Measurements from ENCODE around the gene POPDC2. TPM values are rescaled to one million over a fixed set of nuclear protein-coding genes. Genes with fewer than 3 reads are reported as not detected.

POPDC2 gene
- total RNA-seq, 1 experiment from 2014 or later = 0.54 TPM

DNA sequence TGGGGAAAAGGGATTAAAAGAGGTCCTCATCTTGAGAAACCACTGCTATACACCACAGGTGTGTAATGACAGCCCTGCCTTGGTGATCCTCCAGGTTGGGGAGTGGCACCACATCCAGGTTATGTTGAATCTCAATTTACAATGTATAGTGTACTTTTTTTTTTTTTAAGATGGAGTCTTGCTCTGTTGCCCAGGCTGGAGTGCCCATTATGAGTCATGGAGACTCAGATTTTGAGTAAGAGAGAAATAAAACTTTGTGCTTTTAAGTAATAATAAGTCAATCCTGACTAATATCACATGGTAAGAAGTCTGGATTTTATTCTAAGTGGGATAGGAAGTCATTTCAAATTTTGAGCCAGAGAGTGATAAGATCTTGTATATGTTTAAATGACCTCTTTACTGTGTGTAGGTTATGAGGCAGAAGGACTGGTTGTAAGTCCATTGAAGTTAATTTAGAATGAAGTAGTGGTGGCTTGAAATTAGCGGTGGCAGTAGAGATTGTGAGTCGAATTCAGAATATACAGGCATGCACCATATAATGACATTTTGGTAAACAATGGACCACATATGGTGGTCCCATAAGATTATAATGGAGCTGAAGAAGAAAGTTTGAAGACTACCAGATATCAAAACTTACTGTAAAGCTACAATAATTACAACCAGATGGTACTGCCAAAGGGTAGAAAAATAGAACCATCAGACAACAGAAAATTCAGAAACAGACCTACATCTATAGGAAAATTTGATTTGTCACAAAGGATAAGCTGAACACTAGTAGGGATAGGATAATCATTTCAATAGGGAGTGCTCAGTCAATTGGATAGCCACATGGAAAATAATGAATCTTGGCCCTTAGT lies 20.7 kb downstream of the POPDC2 start:
- no peak for DNase-seq (ENCODE audit: low spot score)

DNA sequence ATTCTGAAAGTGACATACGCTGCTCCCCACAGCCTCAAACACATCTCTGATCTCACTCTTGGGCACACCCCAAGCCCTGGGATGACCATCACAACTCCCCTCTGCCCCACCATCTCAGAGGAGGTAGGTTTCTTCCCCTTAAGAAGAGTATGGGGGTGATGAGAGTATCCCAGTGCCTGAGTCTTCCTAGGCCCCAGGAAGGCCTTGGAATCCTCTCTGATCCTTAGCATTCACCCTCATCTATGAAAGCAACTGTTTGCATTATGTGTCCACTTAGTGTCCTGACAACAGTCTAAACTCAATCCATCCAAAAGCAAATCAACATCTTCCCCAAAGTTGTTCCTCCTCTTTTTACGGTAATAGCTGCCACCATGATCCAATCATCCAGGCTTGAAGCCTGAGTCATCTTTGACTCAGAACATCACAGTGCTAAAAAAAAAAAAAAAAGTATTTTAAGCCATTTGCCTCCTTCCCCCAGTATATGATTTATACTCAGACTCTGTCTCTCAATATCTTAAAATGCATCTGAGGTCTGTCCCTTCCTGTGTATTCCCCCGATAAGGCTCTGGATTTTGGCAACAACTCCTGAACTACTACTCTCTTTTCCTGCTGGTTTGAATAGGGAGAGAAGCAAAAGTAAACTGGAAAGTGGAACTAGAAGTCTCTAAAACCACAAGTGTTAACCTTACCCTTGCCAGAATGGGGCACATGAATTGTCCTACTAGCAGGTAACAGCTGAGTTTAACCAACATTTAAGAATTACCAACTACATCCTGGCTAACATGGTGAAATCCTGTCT lies 22.5 kb downstream of the POPDC2 start:
- DNase-seq (ENCODE audit: low spot score) = peak; percentile 86

DNA sequence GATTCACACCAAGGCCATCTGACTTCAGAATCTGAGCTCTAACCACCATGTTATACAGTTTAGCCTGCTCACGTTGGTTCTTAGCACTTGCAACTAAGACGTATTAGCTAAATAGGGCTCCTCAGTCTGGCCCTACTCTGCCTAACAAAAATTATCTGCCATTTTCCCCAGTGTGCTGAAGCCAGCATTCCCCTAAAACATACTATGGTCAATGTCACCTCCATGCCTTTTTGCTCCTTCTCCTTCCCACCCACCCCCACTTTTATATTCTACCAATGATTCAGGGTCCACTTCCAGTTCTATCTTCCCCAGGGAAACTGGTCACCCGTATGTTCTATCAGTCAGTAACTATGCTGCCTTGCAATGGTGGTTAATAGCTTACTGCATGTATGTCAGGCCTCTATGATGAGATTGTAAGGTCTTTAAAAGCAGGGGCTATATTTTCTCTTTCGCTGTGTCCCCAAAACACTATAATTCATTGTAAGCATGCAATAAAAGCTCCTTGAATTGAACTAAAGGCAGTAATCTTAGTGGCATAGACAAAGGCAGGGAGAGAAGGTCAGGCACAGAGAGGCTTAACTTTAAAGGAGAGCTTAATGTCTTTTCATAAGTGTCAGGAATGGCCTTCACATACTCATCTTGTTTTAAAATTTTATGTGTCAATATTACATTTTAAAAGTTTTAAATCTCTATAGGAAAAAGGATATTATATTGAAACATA lies 23.3 kb downstream of the POPDC2 start:
- DNase-seq (ENCODE audit: low spot score) = no peak

DNA sequence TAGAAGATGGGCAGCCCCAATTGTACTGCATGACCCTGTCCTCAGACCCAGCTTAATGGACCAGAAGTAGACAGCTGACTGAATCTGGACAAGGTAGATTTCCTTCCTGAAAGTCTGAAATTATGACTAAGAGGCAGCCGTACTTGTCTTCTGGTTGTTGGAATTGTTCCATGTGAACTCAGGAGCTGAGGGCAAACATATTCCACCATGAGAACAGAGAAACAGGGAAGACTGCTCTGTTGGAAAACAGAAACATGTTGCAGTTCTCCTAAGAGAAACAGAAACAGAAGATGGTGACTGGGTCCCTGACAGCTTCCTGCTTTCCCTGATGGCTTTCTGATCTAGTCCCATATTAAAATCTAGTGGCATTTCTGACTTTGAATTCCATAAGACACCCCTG lies 24.1 kb downstream of the POPDC2 start:
- DNase-seq (ENCODE audit: low spot score) = no peak

DNA sequence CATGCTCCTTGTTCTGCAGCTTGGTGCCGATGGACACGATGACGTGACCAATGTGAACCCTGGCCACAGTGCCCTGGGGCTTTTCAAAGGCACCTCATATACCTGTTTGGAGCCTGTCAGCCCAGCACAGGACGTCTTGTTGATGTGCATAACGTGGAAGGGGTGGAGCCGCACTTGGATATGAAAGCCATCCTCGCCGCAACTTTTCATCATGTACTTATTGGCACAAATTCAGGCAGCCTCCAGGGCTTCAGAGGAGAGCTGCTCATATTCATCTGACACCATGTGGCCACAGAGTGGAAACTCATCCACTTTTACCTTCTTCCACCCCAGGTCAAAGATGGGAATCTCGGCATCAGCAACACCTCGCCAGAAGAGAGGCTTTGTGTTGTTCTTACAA lies 24.7 kb downstream of the POPDC2 start:
- no peak for DNase-seq (ENCODE audit: low spot score)

DNA sequence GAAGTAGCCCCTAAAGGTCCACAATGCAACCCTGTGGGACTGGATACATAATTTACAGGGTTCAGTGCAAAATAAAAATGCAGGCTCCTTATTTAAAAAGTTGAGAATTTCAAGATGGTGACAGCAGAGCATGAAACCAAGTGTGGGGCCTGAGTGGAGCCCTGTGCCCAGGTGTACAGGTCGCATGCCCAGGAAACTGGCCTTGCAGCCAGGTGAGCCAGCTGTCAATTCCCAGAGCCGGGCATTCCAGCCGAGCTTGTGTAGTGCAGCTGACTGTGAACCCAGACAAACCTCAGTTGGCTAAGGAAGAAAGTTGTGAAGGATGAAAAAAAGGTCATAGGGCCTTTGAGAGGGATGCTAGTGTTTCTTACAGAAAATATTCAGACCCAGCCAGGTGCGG lies 27.6 kb downstream of the POPDC2 start:
- no peak for DNase-seq (ENCODE audit: low spot score)

DNA sequence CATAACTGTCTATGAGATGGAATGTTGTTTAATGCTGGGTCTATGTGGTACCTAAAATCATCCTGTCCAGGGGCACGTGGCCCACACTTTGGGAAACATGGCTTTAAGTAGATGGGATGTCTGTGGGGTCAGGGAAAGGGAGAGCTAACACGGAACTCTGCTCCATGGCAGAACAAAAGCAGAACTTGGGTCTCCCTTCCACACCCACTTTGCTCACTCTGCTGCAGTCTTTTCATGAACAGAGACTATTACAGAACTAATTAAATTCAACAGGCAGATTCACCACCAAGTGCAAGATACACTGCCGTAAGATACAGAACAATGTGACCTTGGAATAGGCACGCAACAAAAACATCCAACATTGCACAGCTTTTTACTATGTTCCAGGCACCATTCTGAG lies 28.2 kb downstream of the POPDC2 start:
- no peak for DNase-seq (ENCODE audit: low spot score)

DNA sequence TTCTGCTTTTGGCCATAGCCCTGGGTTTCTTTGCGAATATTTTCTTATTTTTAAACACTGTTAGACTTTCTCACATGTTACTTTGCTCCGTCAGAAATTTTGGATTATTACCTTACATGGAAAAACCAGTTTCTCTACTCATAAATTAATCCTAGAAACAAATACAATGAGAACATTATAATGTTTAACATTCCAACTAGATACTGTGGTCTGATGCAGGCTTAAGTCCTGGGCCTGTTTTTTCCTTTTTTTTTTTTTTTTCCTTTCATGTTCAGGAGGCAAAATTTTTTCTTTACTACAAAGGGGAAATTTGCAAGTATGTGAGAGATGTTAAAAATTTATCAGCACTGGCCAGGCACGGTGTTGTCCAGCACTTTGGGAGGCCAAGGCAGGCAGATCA lies 28.9 kb downstream of the POPDC2 start:
- DNase-seq (ENCODE audit: low spot score) = no peak

DNA sequence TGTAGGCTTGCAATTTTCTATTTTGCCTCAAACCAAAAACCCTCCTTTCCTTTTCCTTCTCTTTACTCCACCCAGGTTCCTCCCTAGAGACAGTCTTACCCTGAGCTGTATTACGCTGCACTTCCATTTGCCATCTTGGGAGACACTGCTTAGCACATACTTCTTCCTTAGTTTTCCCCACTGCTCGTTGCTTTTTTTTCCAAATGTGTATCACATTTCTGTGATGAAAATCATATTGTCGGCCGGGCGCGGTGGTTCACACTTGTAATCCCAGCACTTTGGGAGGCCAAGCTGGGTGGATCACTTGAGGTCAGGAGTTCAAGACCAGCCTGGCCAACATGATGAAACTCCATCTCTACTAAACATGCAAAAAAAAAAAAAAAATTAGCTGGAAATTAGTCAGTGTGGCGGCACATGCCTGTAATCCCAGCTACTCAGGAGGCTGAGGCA lies 29.5 kb downstream of the POPDC2 start:
- no peak for DNase-seq (ENCODE audit: low spot score)

DNA sequence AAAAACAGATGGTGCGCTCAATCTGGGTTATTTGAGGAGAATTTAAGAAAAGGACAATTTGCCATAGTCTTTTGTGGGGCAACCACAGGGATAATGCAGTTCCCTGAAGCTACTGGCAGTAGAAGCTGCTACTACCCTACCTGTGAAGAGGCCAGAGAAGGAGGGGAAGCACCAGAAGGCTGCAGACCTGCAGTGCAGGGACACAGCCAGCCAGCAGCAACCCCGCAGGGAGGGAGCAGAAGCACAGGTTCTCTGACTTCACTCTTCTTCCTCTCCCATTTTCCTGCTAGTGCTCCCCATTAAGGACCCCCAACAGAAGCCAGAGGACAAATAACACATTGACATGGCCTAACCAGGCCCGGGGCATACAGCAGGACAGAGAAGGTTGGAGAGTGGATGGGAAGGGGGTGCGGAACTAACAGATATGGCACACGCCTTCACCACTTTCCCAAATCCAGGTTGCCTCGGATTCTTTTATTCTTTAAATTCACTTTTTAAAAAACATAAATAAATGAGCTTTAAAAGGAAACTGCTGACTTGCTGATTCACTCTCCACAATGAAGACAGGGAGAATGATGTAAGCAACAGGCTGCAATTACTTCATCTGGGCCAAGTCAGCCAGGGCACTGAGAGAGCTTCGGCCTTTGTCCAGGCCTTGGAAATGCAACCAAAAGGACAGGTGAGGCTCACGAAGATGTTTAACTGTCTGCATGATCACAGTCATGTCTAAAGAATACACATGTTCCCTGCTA lies 30.1 kb downstream of the POPDC2 start:
- DNase-seq (ENCODE audit: low spot score) = peak; percentile 52

DNA sequence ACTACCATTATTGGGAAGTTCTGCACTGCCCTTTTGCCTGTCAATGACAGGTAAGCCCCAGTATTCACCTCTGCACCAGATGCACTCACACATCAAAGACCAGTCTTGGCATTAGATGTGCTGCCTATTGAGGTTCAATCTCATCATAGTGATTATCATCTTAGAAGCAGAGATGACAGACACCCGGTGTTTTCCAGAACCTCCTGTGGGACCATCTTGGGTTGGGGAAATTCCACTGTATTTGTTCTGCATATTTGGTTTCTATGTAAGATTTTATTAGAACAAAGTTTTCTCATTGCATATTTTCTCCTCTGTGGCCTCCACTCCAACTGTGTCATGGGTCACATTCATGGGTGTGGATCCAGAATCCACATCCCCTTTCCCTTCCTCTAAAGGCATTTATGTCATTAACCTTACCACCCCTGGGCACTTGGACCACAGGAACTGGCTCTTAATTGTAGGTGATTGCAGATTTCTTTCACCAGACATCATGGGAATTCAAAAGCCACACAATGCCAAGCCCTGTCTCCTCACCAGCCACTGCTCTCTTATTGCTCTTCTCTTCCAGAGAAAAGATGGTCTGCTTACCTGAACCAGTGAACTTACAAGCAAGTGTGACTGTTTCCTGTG lies 31.5 kb downstream of the POPDC2 start:
- no peak for DNase-seq (ENCODE audit: low spot score)

DNA sequence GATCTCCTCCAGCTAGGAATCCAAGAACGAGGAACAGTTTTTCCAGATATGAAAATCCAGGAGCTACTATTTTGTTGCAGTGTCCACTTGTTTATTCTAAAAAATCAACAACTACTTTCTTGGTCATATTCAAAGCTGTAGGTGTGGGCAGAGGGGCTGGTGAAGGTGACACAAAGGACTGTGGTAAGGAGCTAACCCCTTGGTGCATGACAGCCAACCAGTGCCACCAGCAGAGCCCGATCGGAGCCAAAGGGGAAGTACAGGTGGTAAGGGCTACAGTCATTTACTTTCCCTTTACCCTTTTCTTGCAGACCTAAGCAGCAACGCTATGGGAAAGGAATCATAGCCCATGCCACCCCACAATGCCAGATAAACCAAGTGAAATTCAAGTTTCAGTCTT lies 32.0 kb downstream of the POPDC2 start:
- no peak for DNase-seq (ENCODE audit: low spot score)

DNA sequence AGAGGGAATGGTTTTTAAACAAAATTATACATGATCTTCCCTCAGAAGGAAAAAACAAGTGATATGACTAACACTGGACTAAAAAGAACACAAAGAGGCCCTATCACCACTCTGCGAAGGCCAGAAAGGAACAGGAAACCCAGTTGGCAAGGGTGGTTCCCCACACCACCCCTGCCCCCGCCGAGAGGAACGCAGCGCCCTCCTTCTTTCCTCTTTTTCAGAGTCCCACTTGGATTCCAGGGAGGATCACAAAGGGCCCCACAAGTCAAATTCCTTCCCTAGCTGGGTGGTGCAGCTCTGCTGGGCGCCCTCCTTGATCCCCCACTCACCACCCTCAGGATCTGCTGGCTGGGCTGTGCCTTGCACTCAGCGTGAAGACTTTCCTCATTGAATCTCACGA lies 32.9 kb downstream of the POPDC2 start:
- no peak for DNase-seq (ENCODE audit: low spot score)

DNA sequence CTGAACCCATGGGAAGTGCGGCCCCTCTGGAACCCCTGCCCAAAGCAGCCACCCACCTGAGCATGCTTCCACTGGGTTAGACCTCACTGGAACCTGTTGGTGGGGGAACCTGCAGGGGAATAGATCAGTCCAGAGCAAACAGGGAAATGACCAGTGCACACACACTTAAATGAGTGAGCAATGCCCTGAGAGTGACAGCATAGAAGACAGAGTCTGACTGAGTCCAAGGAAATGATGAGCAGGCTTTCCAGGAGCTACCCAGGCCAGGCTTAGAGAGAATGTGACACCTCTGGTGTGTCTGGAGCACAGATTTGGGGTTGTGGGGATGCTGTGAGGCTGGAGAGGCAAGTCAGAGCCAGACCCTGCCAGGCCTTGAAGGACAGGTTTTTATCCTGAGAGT lies 34.2 kb downstream of the POPDC2 start:
- DNase-seq (ENCODE audit: low spot score) = no peak

DNA sequence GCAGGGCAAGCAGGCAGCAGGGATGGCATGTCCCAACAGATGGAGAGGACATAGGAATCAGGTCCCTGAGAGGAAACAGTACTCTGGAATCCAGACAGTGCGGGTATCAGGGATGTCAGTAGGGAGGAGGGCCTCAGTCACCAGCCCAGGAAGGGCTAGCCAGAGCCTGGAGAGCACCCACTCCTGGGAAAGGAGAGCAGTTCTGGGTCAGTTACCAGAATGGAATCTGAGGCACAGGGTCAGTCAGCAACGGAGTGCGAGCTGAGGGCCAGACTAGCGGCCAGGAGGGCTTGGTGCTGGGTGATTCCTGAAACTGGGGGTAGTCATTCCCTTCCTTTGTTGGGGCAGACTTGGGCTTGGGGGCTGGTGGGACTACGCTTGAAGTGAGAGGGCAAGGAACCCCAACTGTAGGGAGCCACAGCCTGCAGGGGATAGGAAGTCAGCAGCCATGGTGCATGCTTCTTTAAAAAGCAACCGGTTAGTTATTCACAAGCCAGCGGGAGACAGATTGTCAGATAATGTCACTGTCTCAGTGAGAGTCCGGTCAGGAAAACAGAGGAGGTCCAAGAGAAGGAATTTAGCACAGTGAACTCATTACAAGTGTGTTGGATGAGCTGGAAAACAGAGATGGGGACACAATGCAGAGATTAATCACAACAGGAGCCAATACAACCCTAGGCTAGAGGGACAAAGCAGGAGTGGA lies 34.8 kb downstream of the POPDC2 start:
- no peak for DNase-seq (ENCODE audit: low spot score)

DNA sequence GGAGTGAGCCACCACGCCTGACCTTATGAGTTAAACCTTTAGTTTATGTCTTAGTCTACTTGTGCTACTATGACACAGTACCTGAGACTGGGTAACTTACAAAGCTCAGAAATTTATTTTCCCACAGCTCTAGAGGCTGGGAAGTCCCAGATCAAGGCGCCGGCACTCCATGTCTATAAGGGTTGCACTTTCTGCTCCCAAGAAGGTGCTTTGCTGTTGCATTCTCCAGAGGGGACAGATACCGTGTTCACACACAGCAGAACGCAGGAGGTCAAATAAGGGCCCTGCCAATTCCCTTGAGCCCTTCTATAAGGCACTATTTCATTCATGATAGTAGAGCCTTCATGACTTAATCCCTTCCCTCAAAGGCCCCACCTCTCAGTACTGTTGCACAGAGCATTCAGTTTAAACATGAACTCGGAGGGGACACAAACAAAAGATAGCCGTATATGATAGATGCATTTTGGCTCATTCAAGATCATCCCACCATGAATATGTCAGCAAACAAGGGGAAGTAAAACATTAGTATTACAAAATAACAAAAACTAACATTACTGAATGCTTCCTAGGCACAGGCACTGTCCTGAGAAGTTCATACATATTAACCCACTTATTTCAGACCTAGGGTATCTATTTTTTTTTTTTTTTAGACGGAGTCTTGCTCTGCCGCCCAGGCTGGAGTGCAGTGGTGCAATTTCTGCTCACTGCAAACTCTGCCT lies 36.2 kb downstream of the POPDC2 start:
- no peak for DNase-seq (ENCODE audit: low spot score)

DNA sequence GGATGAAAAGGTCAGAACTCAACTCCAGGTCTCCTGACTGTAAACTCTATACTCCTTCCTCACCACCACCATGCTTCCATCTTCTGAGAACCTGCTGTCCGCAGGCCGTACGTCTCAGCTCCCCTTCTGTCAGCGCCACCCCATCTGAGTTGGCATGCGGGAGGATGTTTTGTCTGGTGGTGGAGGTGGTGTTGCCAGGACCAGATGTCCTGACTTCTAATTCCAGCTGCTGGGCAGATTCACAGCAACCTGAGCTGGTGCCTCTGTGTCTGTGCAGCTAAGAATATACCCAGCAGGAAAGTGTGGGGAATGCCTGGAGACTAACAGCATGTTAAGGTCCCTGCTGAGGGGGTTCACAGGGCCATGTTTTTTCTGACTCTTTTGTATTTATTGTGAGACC lies 39.5 kb downstream of the POPDC2 start:
- DNase-seq (ENCODE audit: low spot score) = no peak

DNA sequence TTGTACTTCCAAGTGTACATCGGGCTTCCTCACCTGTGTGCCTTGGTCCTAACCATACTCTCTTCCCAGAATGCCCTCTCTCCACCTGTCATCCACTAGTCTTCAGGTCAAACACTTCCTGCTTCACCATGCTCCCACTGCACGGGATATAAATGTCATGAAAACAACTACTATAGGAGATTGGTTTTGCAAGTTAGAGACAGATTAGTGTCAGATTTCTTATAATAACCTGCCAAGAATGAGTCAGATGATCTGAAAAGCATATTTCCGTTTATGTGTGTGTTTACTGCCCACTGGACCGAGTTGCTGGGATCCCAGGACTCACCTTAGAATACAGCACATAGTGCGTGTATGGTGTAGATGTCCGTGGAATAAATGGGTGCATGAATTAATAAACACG lies 41.3 kb downstream of the POPDC2 start:
- DNase-seq (ENCODE audit: low spot score) = no peak

DNA sequence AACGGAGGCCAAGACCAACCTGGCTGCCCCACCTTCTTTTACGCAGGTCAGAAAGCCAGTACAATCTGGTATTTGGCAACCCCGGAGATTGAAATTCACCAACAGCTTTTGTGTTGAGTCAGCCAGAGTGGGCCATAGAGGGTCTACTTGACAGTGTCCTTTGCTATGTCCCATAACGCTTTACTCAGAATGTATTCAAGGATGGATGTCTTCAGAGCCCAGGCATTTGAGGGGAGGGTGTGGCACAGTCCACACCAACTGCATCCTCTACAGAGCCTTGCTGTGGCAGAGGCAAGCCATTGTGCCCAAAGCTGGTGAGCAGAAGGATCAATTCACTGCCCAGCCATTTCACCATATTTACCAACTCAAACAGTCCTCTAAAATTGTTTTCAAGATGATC lies 44.3 kb downstream of the POPDC2 start:
- no peak for DNase-seq (ENCODE audit: low spot score)

DNA sequence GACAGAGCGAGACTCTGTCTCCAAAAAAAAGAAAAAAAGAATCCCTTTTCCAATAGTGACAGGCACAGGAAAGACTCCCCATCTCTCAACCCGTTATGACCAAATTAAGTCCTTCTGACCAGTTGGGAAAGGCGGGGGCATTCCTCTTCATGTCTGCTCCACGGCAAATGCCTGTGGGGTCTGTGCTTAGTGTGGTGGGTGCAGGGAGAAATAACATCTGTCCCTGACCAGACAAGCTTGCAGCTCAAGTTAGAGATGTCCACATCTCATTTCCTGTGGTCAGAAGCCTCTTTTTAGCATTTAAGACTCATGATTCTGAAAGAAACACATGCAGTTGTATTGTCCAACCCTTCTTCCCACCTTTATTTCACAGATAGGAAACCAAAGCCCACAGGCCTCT lies 46.5 kb downstream of the POPDC2 start:
- DNase-seq (ENCODE audit: low spot score) = no peak

Measured in H4 (cell line).